ENCODE data around the gene SLC35F3.

The SLC35F3 gene

DNA sequence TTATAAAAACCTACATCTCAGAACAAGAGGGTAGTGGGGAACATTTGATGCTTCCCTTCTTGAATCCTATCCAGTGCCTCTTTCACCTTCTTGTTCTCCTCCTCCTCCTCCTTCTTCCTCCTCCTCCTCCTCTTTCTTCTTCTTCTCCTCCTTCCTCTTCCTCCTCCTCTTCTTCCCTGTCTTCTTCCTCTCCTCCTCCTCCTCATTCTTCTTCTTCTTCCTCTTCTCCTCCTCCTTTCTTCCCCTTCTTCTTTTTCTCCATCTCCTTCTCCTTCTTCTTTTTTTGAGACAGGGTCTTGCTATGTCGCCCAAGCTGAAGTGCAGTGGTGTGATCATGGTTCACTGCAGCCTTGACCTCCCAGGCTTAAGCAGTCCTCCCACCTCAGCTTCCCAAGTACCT lies 31.9 kb downstream of the SLC35F3 start:
- no peak for TF ChIP-seq POLR2AphosphoS5 (IDR thresholded peaks at IDR 0.05; ENCODE audit: low read depth, low read length)
- TF ChIP-seq, protein P1, sequence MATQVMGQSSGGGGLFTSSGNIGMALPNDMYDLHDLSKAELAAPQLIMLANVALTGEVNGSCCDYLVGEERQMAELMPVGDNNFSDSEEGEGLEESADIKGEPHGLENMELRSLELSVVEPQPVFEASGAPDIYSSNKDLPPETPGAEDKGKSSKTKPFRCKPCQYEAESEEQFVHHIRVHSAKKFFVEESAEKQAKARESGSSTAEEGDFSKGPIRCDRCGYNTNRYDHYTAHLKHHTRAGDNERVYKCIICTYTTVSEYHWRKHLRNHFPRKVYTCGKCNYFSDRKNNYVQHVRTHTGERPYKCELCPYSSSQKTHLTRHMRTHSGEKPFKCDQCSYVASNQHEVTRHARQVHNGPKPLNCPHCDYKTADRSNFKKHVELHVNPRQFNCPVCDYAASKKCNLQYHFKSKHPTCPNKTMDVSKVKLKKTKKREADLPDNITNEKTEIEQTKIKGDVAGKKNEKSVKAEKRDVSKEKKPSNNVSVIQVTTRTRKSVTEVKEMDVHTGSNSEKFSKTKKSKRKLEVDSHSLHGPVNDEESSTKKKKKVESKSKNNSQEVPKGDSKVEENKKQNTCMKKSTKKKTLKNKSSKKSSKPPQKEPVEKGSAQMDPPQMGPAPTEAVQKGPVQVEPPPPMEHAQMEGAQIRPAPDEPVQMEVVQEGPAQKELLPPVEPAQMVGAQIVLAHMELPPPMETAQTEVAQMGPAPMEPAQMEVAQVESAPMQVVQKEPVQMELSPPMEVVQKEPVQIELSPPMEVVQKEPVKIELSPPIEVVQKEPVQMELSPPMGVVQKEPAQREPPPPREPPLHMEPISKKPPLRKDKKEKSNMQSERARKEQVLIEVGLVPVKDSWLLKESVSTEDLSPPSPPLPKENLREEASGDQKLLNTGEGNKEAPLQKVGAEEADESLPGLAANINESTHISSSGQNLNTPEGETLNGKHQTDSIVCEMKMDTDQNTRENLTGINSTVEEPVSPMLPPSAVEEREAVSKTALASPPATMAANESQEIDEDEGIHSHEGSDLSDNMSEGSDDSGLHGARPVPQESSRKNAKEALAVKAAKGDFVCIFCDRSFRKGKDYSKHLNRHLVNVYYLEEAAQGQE (IDR thresholded peaks at IDR 0.05; ENCODE audit: insufficient read depth in 1 of 2, low read depth in 2 of 2, low read length in 2 of 2) = no peak
- no peak for TF ChIP-seq FOXP2 (optimal IDR thresholded peaks at IDR 0.05; ENCODE audit: borderline replicate concordance, extremely low read depth, extremely low read length, insufficient read depth)
- TF ChIP-seq SIN3A (IDR thresholded peaks at IDR 0.05; ENCODE audit: borderline replicate concordance, insufficient read depth, low read length) = no peak
- TF ChIP-seq TAF1 (IDR thresholded peaks at IDR 0.05; ENCODE audit: borderline replicate concordance, insufficient read depth, low read length) = no peak

DNA sequence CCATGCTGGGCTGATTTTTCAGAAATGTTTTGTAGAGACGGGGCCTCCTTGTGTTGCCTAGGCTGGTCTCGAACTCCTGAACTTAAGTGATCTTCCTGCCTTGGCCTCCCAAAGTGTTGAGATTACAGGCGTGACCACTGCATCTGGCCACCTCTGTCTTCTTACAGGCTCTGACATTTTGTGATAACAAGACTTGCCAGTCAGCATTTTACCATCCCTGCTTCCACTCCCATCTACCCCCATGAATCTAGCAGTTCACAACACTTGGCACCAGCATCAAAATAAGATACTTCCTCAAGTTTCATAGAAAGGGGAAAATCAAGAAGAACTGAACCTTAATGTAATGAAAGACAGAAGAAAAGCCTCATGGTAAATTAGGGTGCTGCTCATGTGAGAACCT lies 32.4 kb downstream of the SLC35F3 start:
- TF ChIP-seq FOXP2 (optimal IDR thresholded peaks at IDR 0.05; ENCODE audit: borderline replicate concordance, extremely low read depth, extremely low read length, insufficient read depth) (no peak), POLR2AphosphoS5 (IDR thresholded peaks at IDR 0.05; ENCODE audit: low read depth, low read length) (no peak), TAF1 (IDR thresholded peaks at IDR 0.05; ENCODE audit: borderline replicate concordance, insufficient read depth, low read length) (no peak), SIN3A (IDR thresholded peaks at IDR 0.05; ENCODE audit: borderline replicate concordance, insufficient read depth, low read length) (no peak)

DNA sequence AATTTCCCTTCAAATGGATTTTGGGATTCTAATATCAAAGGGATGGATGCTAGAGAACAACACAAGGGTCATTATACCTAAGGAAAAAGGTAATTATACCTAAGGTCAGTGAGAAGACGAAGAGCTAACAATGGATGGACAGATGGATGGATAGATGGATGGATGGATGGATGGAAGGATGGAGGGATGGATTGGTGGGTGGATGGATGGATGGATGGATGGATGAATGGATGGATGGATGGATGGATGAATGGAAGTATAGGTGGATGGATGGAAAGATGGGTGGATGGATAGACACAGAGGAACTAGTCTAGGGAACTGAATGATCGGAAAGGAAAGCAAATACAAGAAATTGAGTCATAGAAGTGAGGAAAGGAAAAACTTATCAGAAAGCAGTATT lies 34.0 kb downstream of the SLC35F3 start:
- TF ChIP-seq POLR2AphosphoS5 (IDR thresholded peaks at IDR 0.05; ENCODE audit: low read depth, low read length) = no peak

DNA sequence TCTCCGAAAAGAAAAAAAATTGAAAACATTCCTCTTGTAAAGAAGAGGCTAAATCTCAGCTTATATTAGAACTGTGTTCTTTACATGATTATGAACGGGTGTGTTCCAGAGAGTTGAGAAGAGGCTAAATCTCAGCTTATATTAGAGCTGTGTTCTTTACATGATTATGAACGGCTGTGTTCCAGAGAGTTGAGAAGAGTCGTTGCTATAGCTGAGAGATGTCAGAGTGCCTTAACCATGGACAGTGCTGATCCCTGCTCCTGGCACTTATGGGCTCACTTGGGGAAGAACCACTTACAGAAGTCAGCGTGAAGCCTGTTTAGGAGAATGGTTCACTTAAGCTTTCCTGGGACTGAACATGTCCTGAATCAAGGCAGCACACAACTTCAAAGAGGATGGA lies 35.0 kb downstream of the SLC35F3 start:
- TF ChIP-seq POLR2AphosphoS5 (IDR thresholded peaks at IDR 0.05; ENCODE audit: low read depth, low read length) (no peak), SIN3A (IDR thresholded peaks at IDR 0.05; ENCODE audit: borderline replicate concordance, insufficient read depth, low read length) (no peak), FOXP2 (optimal IDR thresholded peaks at IDR 0.05; ENCODE audit: borderline replicate concordance, extremely low read depth, extremely low read length, insufficient read depth) (no peak), TAF1 (IDR thresholded peaks at IDR 0.05; ENCODE audit: borderline replicate concordance, insufficient read depth, low read length) (no peak)
- TF ChIP-seq, protein P1 (IDR thresholded peaks at IDR 0.05; ENCODE audit: insufficient read depth in 1 of 2, low read depth in 2 of 2, low read length in 2 of 2) = no peak

DNA sequence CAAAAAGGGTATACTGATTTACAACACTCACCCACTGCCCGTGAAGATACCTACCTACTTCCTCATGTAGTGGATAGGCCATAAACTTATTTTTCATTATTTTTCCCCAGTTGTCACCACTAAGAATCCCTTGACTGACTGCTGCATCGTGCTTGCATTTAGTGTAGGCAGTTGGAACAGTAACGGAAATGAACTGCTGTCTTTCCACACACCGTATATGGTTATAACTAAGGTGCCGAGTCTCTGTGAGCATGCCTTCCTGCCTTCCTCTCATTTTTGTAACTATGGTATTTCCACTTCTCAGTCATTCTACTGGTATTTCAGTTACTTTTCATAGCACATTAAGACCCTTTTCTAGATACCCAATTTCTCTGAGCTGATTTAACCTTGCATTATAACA lies 36.4 kb downstream of the SLC35F3 start:
- TF ChIP-seq, protein P1 (IDR thresholded peaks at IDR 0.05; ENCODE audit: insufficient read depth in 1 of 2, low read depth in 2 of 2, low read length in 2 of 2) = no peak
- no peak for TF ChIP-seq TAF1 (IDR thresholded peaks at IDR 0.05; ENCODE audit: borderline replicate concordance, insufficient read depth, low read length)
- TF ChIP-seq FOXP2 (optimal IDR thresholded peaks at IDR 0.05; ENCODE audit: borderline replicate concordance, extremely low read depth, extremely low read length, insufficient read depth) = no peak
- no peak for TF ChIP-seq SIN3A (IDR thresholded peaks at IDR 0.05; ENCODE audit: borderline replicate concordance, insufficient read depth, low read length)
- TF ChIP-seq POLR2AphosphoS5 (IDR thresholded peaks at IDR 0.05; ENCODE audit: low read depth, low read length) = no peak

DNA sequence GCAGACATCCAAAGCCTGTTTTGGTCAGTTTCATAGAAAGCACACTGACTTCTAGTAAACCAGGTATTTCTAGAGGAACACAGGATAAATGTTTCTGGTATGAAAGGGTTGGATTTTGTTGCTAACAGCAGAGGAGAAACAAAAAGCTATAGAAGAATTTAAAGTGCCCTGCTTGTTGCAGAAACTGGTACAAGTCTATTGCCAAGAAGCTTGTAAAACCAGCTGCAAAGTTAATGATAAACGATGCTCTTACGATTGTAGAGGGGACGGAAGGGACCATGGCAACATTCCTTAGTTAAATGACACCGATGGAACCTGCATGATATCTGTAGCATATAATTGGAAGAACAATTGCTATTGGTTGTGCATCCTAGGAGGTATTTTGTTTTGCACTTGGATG lies 40.1 kb downstream of the SLC35F3 start:
- TF ChIP-seq FOXP2 (optimal IDR thresholded peaks at IDR 0.05; ENCODE audit: borderline replicate concordance, extremely low read depth, extremely low read length, insufficient read depth) (no peak), TAF1 (IDR thresholded peaks at IDR 0.05; ENCODE audit: borderline replicate concordance, insufficient read depth, low read length) (no peak)

DNA sequence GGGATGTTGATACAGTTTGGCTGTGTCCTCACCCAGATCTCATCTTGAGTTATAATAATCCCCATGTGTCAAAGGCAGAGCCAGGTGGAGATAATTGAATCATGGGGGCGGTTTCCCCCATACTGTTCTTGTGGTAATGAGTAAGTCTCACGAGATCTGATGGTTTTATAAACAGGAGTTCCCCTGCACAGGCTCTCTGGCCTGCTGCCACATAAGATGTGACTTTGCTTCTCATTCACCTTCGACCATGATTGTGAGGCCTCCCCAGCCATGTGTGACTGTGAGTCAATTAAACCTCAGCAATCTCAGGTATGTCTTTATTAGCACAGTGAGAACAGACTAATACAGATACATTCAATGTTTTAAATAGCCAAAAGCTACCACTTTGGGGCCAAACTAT lies 41.1 kb downstream of the SLC35F3 start:
- TF ChIP-seq FOXP2 (optimal IDR thresholded peaks at IDR 0.05; ENCODE audit: borderline replicate concordance, extremely low read depth, extremely low read length, insufficient read depth) (no peak), TAF1 (IDR thresholded peaks at IDR 0.05; ENCODE audit: borderline replicate concordance, insufficient read depth, low read length) (no peak), POLR2AphosphoS5 (IDR thresholded peaks at IDR 0.05; ENCODE audit: low read depth, low read length) (no peak), SIN3A (IDR thresholded peaks at IDR 0.05; ENCODE audit: borderline replicate concordance, insufficient read depth, low read length) (no peak)
- TF ChIP-seq, protein P1 (IDR thresholded peaks at IDR 0.05; ENCODE audit: insufficient read depth in 1 of 2, low read depth in 2 of 2, low read length in 2 of 2) = no peak

Measured in PFSK-1 (cell line).